Fibroblast of lung (primary cell): ENCODE results near the gene CLSTN2.

Experiments used
- CTCF ChIP-seq, 2 donors: IDR thresholded peaks in 1 of 2; conservative IDR thresholded peaks in 1 of 2; 1 replicate in 1 of 2; 2 replicates in 1 of 2; pipeline ENCODE4 v1.5.1; 2011 to 2012; ENCODE audit warnings: low read length in 2 of 2, control low read depth in 1 of 2, inconsistent platforms in 1 of 2, low read depth in 1 of 2, mild to moderate bottlenecking in 1 of 2
- EZH2 ChIP-seq: IDR thresholded peaks from 2 replicates; pipeline ENCODE4 v1.5.1; 2012; ENCODE audit warnings: low read length, control low read depth, mild to moderate bottlenecking; ENCODE audit errors: missing control alignments

GRCh38 chr3:140078343-140078742 is 143.4 kb downstream of the CLSTN2 start:
- TF ChIP-seq CTCF (conservative IDR thresholded peaks at IDR 0.05 in 1 of 2, IDR thresholded peaks at IDR 0.05 in 1 of 2; ENCODE audit: low read depth in 1 of 2, low read length in 2 of 2) = no peak
- TF ChIP-seq EZH2 = no peak
